IgD-negative memory B cell (primary cell): ENCODE measurements around the gene E2F1. TPM values are rescaled to one million over a fixed set of nuclear protein-coding genes. Genes with fewer than 3 reads are reported as not detected.

Experiments
- H3K27ac Mint-ChIP-seq, 3 donors: one replicate each; pipeline ENCODE4 v1.8.0; 2020 to 2022; ENCODE audit warnings: mild to moderate bottlenecking in 3 of 3, mixed read lengths in 3 of 3, moderate library complexity in 1 of 3
- H3K27me3 Mint-ChIP-seq: one replicate; pipeline ENCODE4 v1.8.0; 2021; ENCODE audit warnings: mixed read lengths
- H3K36me3 Mint-ChIP-seq: one replicate; pipeline ENCODE4 v1.8.0; 2020; ENCODE audit warnings: mild to moderate bottlenecking, mixed read lengths
- H3K4me1 Mint-ChIP-seq, 3 donors: one replicate each; pipeline ENCODE4 v1.8.0; 2020 to 2022; ENCODE audit warnings: mixed read lengths in 3 of 3, mild to moderate bottlenecking in 1 of 3
- H3K4me3 Mint-ChIP-seq, 4 donors: one replicate each; pipeline ENCODE4 v1.8.0; 2020 to 2022; ENCODE audit warnings: mild to moderate bottlenecking in 4 of 4, mixed read lengths in 4 of 4, moderate library complexity in 3 of 4
- H3K9me3 Mint-ChIP-seq, 3 donors: one replicate each; pipeline ENCODE4 v1.8.0; 2020 to 2021; ENCODE audit warnings: mixed read lengths in 3 of 3, mild to moderate bottlenecking in 1 of 3
- polyA plus RNA-seq: library from polyadenylated mRNA; unstranded; fragments of 300-500 nt; fragmentation: Illumina TruSeq; gene quantifications from one replicate; pipeline ENCODE4 v1.2.3, GENCODE V29; 2021

E2F1 gene
- polyA plus RNA-seq, 1 donor from 2014 or later = 0.43 TPM

DNA sequence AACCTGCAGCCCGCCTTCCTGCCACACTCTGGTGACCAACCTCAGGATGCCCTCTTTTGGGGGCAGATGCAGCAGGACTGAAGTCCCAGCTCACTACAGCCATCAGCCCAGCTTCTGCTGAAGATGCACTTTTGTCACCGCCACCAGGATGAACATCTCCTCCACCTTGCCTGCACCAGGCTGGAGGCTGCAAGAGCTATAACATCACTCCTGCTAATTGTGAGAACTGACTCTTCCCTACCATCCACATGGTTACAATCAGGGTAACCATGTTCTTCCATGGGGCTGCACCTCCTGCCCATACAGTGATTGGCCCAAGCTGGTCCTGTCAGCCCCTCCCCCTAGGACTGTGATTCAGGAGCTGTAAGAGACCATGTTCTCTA is 21.4 kb downstream of the E2F1 start:
- Mint-ChIP-seq H3K9me3 (no peaks in the 10 kb centered on the region), H3K4me3 (peak overlapping the region; percentile 84 to 94 (median 92)), H3K4me1 (peaks cover 13 to 26% (median 24%) of the 10 kb centered on the region in 3 donors), H3K27me3 (peaks cover 2% of the 10 kb centered on the region), H3K27ac (peak overlapping the region; percentile 44 to 89 (median 60)), H3K36me3 (no peaks in the 10 kb centered on the region)

DNA sequence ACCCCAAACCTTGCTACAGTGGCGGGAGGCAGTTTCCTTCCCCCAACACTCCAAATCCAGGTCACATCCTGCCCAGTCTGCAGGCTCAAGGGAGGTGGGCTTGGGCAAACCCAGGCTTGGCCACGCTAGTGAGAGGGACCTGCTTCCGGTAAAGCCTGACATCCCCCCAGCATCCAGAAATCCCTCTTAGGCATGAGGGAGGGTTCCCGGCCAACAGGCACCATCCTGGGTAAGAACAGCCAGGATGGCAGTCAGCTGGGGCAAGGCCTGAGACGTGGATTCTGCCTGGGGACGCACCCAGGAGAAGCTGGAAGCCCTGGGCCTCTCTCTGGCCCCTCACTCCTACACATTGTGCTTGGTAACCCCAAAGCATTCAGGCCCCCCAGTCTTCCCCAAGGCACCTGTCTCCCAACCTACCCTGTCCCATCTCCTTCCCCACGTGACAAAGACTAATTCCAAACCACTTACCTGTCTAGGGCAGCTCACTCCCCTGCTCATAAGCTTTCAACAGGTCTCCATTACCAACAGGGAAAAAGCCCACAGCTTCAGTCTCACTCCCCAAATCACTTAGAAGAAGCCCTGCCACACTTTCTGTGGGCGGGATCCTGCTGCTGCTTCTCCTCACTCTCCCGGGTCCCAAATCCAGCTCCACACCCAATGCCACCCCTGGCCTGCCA is 22.0 kb downstream of the E2F1 start:
- H3K36me3 Mint-ChIP-seq = no peaks in the 10 kb centered on the region
- H3K4me3 Mint-ChIP-seq = peak overlapping the region; percentile 84 to 94 (median 92)
- peak overlapping the region; percentile 44 to 89 (median 60) for H3K27ac Mint-ChIP-seq
- H3K9me3 Mint-ChIP-seq = no peaks in the 10 kb centered on the region
- H3K4me1 Mint-ChIP-seq = peaks cover 13 to 26% (median 24%) of the 10 kb centered on the region in 3 donors
- H3K27me3 Mint-ChIP-seq = peaks cover 2% of the 10 kb centered on the region

DNA sequence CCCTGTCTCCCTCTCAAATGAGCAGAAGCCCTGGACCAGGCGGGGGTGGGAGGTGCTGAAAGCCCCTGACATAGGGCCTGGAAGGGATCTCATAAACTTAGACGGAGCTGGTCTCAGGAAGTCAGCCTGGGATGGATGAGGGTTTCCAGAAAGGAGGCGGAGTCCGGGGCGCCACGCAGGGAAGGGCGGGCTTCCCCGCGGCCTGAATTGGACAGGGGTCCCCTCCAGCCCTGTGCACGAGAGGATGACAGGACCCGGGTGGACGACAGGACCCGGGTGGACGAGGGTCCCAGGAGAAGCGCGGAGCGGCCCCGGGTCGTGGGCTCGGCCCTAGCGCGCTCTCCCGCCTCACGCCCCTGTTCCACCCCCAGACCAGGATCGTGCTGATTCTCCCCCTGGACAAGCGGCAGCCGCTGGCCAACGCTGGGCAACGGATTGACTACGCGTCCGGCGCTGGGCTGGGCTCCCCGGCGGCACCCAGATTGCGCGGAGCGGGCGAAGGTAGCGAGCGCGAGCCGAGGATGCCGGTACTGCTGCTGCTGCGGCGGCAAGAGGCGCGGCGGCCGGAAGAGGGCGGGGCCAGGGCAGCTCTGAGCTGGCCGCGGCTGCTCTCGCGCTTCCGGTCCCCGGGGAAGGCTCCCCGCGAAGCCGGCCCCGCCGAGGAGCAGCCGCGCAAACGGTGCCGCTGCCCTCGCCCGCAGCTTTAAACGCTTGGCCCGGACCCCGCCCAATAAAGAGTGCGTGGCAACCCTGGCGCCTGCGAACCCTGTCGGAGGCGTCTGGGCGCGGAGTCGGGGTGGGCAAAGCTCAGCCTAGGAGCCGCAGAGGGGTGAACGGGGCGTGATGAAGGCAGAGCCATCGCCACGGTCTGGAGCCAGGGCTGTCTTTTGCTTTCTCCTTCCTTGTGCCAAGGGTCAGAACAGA is 22.8 kb downstream of the E2F1 start:
- no peaks in the 10 kb centered on the region for H3K36me3 Mint-ChIP-seq

DNA sequence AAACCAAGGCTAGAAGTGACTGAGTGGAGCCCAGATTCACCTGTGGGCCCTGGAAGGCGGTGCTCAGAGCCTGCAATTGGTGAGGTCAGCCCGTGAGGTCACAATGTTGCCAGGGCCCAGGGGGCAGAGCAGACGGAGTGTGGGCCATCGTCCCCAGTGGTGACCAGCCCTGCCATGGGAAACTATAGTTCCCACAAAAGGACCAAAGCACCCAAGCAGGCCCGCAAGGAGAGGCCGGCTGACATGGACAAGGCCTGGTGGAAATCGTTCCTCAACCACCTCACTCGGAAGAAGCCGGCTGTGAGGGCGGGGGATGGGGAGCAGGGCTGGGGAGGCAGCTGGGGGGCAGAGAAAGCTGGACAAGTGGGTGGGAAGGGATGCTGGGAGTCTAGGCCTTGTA is 24.0 kb downstream of the E2F1 start, which contains the start of gene C20orf144:
C20orf144 (plus strand) TSS at position 156 of the 400 bp plus-strand sequence; CDS start at position 175, 19 bp downstream.
- Mint-ChIP-seq H3K4me3 (peak within 1 kb of the TSS; percentile 84 to 94 (median 92)), H3K36me3 (no peaks in the 10 kb centered on the region), H3K9me3 (no peaks in the 10 kb centered on the region), H3K27me3 (peaks cover 2% of the 10 kb centered on the region), H3K4me1 (peaks cover 13 to 23% (median 18%) of the 10 kb centered on the region in 3 donors), H3K27ac (peak within 1 kb of the TSS; percentile 39 to 89 (median 59))

More for the DNA sequence above, 22.8 kb downstream of the E2F1 start:
- Mint-ChIP-seq H3K27me3 (peaks cover 2% of the 10 kb centered on the region), H3K4me1 (peaks cover 13 to 23% (median 20%) of the 10 kb centered on the region in 3 donors), H3K27ac (peak overlapping the region; percentile 59 to 89 (median 63)), H3K9me3 (no peaks in the 10 kb centered on the region), H3K4me3 (peak overlapping the region; percentile 84 to 94 (median 92))

DNA sequence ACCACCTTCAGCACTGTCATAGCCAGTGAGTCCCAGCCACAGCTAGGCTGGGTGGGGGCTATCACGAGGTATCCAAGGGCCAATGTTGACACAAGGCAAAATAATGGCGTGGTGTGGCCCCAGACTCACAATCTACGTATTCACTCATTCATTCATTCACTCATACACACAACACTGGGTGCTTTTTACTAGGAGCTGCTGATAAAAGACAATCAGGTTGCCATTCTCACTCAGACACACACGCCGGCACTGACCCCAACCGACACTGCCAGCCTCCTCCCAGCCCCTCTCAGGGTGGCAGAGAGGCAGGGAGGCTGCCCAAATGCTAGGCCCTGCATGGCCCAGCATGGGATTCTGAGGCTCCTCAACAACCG is 25.5 kb downstream of the E2F1 start:
- peaks cover 2% of the 10 kb centered on the region for H3K27me3 Mint-ChIP-seq
- no peaks in the 10 kb centered on the region for H3K9me3 Mint-ChIP-seq

DNA sequence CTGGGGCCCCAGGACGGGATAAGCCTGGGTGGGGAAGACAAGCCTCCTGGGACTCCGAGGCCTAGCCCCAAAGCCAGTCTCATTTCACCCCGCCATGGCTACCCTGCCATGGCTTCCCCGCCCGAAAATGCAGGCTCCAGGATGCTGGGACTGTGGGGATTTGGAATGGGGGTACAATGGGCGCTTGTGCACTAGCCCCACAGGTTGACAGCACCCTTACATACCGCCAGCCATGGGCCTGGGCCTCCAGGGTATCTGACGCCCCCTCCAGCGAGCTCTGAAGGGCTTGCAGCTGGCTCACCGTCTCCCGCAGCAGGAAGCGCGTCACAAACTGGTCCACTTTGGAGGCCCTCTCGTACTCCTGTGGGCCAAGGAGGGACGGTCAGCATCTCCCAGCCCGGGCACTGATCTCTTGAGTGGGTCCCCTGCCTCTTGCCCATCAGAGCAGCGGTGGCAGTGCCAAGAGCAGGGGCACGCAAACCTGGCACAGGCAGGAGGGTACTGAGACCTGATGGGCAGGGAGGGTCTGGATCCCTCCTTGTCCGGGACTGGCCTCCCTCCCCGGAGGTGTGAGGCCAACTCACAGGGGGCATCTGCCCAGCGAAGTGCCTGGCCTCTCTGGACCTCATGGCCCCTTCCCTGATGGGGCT is 26.0 kb downstream of the E2F1 start:
- Mint-ChIP-seq H3K4me3 (no peak overlapping the region), H3K27ac (no peak overlapping the region), H3K36me3 (no peaks in the 10 kb centered on the region), H3K27me3 (peaks cover 2% of the 10 kb centered on the region), H3K9me3 (no peaks in the 10 kb centered on the region), H3K4me1 (peaks cover 6 to 14% (median 11%) of the 10 kb centered on the region in 3 donors)

More for the DNA sequence above, 25.5 kb downstream of the E2F1 start:
- peak overlapping the region in 1 of 4 donors; percentile 94 for H3K4me3 Mint-ChIP-seq
- no peak overlapping the region for H3K27ac Mint-ChIP-seq
- H3K36me3 Mint-ChIP-seq = no peaks in the 10 kb centered on the region
- peaks cover 6 to 18% (median 11%) of the 10 kb centered on the region in 3 donors for H3K4me1 Mint-ChIP-seq

DNA sequence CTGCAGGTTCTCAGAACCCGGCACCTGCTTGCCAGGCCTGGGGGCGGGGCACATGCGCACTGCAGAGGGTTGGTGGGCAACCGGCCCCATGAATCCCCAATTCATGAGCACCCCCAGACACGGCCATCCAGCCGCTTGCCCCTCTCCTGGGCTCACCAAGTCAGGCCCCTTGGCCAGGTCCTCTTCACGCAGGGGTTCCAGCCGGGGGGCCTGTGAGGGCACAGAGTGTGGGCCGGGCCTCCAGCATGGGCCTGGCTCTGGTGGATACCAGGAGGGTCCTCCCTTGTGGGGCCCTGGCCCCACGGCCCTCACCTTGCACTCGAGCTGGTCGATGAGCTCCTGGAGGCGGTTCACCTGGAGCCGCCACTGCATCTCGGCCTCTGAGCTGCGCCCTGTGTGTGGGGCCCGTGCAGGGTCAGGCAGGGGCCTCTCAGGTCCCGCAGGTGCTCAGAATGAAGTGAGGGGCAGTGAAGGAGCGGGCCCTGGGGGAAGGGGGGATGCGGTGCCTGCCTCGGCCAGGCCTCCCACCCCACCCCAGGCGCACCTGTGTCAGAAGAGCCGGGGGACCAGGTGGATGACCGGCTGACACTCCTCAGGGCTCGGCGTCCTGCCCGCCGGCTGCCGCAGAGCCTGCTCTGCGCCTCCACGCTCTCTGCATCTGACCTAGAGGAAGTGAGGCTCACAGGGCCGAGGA is 26.7 kb downstream of the E2F1 start:
- Mint-ChIP-seq H3K27me3 (peaks cover 2% of the 10 kb centered on the region), H3K27ac (no peak overlapping the region), H3K4me3 (no peak overlapping the region), H3K9me3 (no peaks in the 10 kb centered on the region), H3K36me3 (no peaks in the 10 kb centered on the region), H3K4me1 (peaks cover 3 to 11% (median 6%) of the 10 kb centered on the region in 3 donors)

DNA sequence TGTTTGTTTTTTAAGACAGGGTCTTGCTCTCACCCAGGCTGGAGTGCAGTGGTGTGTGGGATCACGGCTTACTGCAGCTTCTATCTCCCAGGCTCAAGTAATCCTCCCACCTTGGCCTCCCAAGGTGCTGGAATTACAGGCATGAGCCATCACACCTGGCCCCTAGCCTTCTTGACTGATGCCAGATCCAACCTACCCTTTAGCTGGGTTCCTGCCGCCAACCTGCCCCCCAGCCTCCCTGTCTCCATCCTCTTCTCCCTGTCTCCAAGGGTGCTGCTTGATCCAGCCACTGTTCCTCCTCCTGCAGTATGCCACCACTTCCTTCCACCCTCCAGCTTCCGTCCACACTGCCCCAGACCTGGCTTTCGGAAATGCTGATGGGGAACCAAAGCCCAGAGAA is 27.3 kb downstream of the E2F1 start:
- Mint-ChIP-seq H3K27ac (no peak overlapping the region), H3K9me3 (no peaks in the 10 kb centered on the region), H3K4me3 (no peak overlapping the region), H3K4me1 (peaks cover 0 to 9% (median 3%) of the 10 kb centered on the region in 3 donors), H3K27me3 (peaks cover 2% of the 10 kb centered on the region), H3K36me3 (no peaks in the 10 kb centered on the region)

DNA sequence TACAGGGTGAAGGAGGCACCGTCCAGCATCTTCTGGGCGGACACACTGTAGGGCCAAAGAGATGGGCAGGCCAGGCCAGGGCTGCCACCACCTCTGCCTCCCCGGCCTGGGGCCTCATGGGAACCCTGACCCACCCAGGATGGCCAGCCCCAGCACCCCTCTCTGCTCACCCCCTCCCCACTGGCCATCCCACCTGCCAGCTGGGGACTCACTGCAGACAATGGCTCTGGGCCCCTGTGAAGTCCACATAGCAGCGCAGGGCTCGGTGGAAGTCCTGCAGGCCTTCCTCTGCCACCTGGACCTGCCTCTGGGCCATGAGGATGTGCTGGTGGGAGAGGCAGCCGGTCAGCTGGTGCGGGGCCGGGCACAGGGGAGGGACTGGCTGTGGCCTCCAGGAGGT is 27.7 kb downstream of the E2F1 start:
- no peak overlapping the region for H3K4me3 Mint-ChIP-seq
- no peaks in the 10 kb centered on the region for H3K36me3 Mint-ChIP-seq
- peaks cover 0 to 6% (median 3%) of the 10 kb centered on the region in 3 donors for H3K4me1 Mint-ChIP-seq
- no peak overlapping the region for H3K27ac Mint-ChIP-seq
- no peaks in the 10 kb centered on the region for H3K9me3 Mint-ChIP-seq
- H3K27me3 Mint-ChIP-seq = peaks cover 2% of the 10 kb centered on the region

DNA sequence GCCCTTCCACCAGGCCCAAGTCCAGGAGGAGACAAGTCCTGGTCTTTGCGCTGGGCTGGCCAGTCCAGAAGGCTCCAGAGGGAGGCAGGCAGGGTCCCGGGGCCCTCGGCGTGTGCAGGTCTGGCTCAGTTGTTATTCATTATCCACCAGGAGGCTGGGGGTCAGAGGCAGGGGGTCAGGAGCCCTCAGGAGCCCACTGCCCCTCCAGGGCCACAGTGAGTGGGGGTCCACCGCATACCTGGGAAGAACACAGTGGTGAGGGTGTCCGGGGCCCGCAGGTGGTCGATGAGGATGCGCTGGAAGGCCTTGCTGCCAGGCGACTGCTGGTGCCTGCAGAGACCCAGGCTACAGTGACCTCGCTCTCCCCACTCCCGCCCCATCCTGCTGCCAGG is 28.5 kb downstream of the E2F1 start:
- no peaks in the 10 kb centered on the region for H3K9me3 Mint-ChIP-seq
- no peak overlapping the region for H3K4me3 Mint-ChIP-seq
- no peaks in the 10 kb centered on the region for H3K36me3 Mint-ChIP-seq
- peaks cover under 1% of the 10 kb centered on the region for H3K27me3 Mint-ChIP-seq
- H3K27ac Mint-ChIP-seq = no peak overlapping the region
- peaks cover 0 to 9% (median 6%) of the 10 kb centered on the region in 3 donors for H3K4me1 Mint-ChIP-seq

DNA sequence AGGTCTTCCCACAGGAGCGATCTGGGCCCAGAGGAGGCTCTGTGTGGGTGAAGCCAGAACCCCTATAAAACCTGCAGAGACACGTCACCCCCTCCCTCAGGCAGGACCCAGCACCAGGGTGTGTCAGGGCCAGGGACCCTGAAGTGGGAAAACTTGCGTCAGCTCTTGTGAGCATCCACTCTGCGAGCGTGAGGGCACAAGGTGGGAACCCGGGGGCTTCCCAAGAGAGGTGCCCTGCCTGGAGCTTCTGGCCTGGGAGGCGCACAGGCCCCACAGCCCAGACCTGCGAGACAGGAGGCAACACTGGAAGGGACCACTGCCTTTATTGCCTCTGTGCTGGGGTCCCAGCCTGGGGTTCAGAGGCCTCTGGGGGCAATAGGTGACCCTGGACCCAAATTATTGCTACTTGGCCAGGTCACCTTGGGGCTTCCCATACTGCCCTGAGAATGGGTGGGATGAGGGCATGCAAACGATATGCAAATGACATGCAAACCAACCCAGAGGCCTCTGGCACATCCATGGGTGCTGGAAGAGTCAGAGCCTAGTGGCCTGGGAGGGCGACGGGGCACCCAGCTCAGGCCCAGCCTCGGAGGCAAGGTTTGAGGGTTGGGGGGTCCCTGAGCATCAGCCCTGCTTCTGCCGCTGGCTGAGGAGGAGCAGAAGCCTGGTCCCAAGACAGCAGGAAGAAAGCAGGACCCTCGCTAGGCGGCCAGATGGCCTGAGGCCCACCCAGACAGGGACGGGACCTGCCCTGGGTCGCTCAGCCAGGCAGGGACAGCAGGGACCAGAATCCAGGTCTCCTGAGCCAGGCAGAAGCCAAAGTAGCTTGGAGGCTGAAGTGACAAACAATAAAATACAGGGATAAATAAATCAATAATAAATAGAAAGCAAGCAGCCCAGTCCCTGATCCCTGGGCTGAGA is 29.1 kb downstream of the E2F1 start:
- H3K27ac Mint-ChIP-seq = no peak overlapping the region
- H3K4me1 Mint-ChIP-seq = peaks cover 0 to 11% (median 9%) of the 10 kb centered on the region in 3 donors
- H3K27me3 Mint-ChIP-seq = no peaks in the 10 kb centered on the region
- H3K4me3 Mint-ChIP-seq = no peak overlapping the region
- H3K9me3 Mint-ChIP-seq = no peaks in the 10 kb centered on the region
- H3K36me3 Mint-ChIP-seq = no peaks in the 10 kb centered on the region

DNA sequence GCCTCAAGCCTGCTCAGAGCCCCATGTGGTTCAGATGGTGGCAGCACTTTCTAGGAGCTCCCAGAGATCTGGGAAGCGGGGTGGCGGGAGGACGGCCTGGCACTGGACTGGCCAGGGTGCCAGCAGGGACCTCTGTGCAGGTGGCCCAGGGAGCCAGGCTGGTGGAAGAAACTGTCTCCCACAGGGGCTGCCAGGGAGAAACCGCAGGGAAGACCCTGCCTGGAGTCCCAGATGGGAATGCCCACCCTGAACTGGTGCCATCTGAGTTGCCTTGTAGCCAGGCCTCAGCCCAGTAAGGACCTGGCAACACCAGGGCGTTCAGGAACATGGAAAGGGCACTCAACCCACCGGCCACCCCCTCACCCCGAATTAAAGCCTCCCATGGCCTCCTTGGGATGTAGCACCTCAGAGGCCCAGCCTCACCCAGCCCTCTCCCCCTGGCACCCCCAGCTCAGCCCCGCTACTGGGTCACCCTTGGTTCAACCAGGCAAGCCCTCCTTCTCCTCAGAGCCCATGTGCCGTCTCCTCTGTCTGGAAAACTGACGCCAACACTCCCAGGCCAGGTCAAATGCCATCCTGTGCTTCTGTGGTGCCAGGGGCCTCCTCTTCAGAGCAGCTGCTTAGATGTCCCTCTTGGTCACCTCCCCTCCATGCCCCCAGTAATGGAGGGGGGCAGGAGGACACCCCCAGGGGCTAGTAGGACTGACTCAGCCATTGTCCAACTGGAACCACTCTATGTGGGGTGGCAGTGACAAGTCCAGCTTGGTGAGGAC is 30.0 kb downstream of the E2F1 start:
- H3K36me3 Mint-ChIP-seq = no peaks in the 10 kb centered on the region
- no peak overlapping the region for H3K4me3 Mint-ChIP-seq
- H3K4me1 Mint-ChIP-seq = peaks cover 0 to 12% (median 10%) of the 10 kb centered on the region in 3 donors
- H3K27me3 Mint-ChIP-seq = no peaks in the 10 kb centered on the region
- no peaks in the 10 kb centered on the region for H3K9me3 Mint-ChIP-seq
- H3K27ac Mint-ChIP-seq = no peak overlapping the region

DNA sequence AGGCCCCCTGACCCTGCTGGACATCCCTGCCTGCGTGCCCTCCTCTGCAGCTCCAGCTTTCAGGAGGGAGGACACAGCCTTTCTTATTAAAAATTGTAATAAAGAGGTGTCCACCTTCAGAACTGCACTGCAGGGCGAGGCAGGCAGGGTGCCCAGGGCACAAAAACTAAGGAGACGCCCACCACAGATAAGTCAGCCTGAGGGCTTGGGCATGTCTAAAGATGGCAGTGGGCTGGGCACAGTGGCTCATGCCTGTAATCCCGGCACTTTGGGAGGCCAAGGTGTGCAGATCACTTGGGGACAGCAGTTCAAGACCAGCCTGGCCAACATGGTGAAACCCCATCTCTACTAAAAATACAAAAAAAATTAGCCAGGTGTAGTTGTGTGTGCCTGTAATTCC is 31.0 kb downstream of the E2F1 start:
- no peaks in the 10 kb centered on the region for H3K36me3 Mint-ChIP-seq
- no peak overlapping the region for H3K4me3 Mint-ChIP-seq
- no peaks in the 10 kb centered on the region for H3K9me3 Mint-ChIP-seq
- no peaks in the 10 kb centered on the region for H3K27me3 Mint-ChIP-seq
- H3K4me1 Mint-ChIP-seq = peaks cover 0 to 12% (median 10%) of the 10 kb centered on the region in 3 donors
- H3K27ac Mint-ChIP-seq = no peak overlapping the region
